Head of caudate nucleus (tissue), 42 donors: Measurements from ENCODE around the gene MAPK9.

ENCODE experiments used
- DNase-seq, 42 donors: peaks; one replicate each; pipeline versions ENCODE4 v3.0.0 to v3.0.0-alpha.2; 2020 to 2021; ENCODE audit warnings: mixed read lengths in 7 of 42
- intact Hi-C: fragments of 100-400 bp; cut with DNase I; formaldehyde crosslinking; loops from one replicate; pipeline ENCODE4 v1.15.0; 2022

Gene MAPK9

GRCh38 chr5:180259260-180259611 lies 32.6 kb downstream of the MAPK9 start:
- no peak for DNase-seq
- intact Hi-C loops: no loop called here

GRCh38 chr5:180253036-180253824 lies 38.7 kb downstream of the MAPK9 start:
- DNase-seq: no peak
- intact Hi-C loops: no loop called here

- DNase-seq: no peak
- intact Hi-C loops: no loop called here
These were observed 40.0 kb downstream of the MAPK9 start for GRCh38 chr5:180251887-180252286.

GRCh38 chr5:180251141-180251540 lies 40.7 kb downstream of the MAPK9 start:
- intact Hi-C loops: no loop called here
- no peak for DNase-seq

GRCh38 chr5:180250329-180250728 lies 41.6 kb downstream of the MAPK9 start:
- no peak for DNase-seq
- intact Hi-C loops: no loop called here

GRCh38 chr5:180241600-180241999 lies 50.3 kb downstream of the MAPK9 start:
- DNase-seq: no peak
- intact Hi-C loops: no loop called here

- intact Hi-C loops: no loop called here
- DNase-seq: no peak
These were observed 53.3 kb downstream of the MAPK9 start for GRCh38 chr5:180238631-180239030.

- DNase-seq: no peak
- intact Hi-C loops: no loop called here
These were observed 56.0 kb downstream of the MAPK9 start for GRCh38 chr5:180235846-180236245.

GRCh38 chr5:180235077-180235476 lies 56.8 kb downstream of the MAPK9 start:
- no peak for DNase-seq
- intact Hi-C loops: no loop called here

GRCh38 chr5:180234271-180234670 lies 57.6 kb downstream of the MAPK9 start:
- no peak for DNase-seq
- intact Hi-C loops: no loop called here

- intact Hi-C loops: no loop called here
- DNase-seq: no peak
These were observed 58.2 kb downstream of the MAPK9 start for GRCh38 chr5:180233729-180234128.

- intact Hi-C loops: no loop called here
These were observed 61.9 kb downstream of the MAPK9 start for GRCh38 chr5:180230017-180230416.

GRCh38 chr5:180222056-180222455 lies 69.8 kb downstream of the MAPK9 start:
- peak in 1 of 42 donors; percentile 20 for DNase-seq
- intact Hi-C loops: no loop called here

More at GRCh38 chr5:180230017-180230416, 61.9 kb downstream of the MAPK9 start:
- DNase-seq: no peak

GRCh38 chr5:180217797-180218196 lies 74.1 kb downstream of the MAPK9 start:
- intact Hi-C loops: no loop called here

GRCh38 chr5:180216646-180217171 lies 75.2 kb downstream of the MAPK9 start:
- intact Hi-C loops: no loop called here

More at GRCh38 chr5:180217797-180218196, 74.1 kb downstream of the MAPK9 start:
- DNase-seq: no peak

GRCh38 chr5:180215783-180216630 lies 75.9 kb downstream of the MAPK9 start:
- no peak for DNase-seq
- intact Hi-C loops: no loop called here

More at GRCh38 chr5:180216646-180217171, 75.2 kb downstream of the MAPK9 start:
- no peak for DNase-seq

GRCh38 chr5:180214870-180215770 lies 76.8 kb downstream of the MAPK9 start:
- intact Hi-C loops: no loop called here
- DNase-seq: no peak

- DNase-seq: peak in 1 of 42 donors; percentile 13
- intact Hi-C loops: no loop called here
These were observed 78.2 kb downstream of the MAPK9 start for GRCh38 chr5:180213657-180214207.

- intact Hi-C loops: no loop called here
- peak in 1 of 42 donors; percentile 17 for DNase-seq
These were observed 78.7 kb downstream of the MAPK9 start for GRCh38 chr5:180213256-180213600.
